GM19025 (cell line): ENCODE data around the gene RSPRY1.
"Not testable (repeated sequence)": the region's sequence is repeated elsewhere in the genome, so short reads cannot be mapped to it uniquely, and the experiment has no call there.

Experiments
- ATAC-seq: cut with Tn5 transposase; IDR thresholded peaks from one replicate; pipeline ENCODE4 v1.9.1; 2021; ENCODE audit warnings: mild to moderate bottlenecking, low read depth, moderate library complexity; ENCODE audit not compliant: unreplicated experiment

RSPRY1 gene

DNA sequence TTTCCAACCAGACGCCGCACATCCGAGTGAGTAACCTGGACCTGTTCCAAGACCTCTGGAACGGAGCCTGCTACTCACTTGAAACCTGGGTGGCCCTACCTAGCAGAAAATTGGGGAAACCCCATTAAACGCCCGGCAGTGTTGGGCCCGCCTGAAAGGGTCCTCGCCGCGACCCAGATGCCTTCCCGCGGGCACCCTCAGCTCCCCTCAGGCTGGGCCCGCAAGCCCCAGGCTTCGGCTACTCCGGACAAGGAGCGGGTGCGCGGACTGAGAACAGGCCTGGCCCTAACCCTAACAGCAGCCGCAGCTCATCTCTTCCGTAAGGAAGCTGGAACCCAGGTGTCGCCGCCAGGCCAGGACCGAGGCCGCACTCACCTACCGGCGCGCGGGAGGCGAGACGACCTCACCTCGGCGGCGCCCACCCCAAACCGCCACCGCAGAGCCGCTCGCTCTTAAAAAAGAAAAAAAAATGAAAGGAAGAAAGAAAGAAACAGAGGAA is 634 bp upstream of the RSPRY1 start:
- peak; percentile 33 for ATAC-seq

DNA sequence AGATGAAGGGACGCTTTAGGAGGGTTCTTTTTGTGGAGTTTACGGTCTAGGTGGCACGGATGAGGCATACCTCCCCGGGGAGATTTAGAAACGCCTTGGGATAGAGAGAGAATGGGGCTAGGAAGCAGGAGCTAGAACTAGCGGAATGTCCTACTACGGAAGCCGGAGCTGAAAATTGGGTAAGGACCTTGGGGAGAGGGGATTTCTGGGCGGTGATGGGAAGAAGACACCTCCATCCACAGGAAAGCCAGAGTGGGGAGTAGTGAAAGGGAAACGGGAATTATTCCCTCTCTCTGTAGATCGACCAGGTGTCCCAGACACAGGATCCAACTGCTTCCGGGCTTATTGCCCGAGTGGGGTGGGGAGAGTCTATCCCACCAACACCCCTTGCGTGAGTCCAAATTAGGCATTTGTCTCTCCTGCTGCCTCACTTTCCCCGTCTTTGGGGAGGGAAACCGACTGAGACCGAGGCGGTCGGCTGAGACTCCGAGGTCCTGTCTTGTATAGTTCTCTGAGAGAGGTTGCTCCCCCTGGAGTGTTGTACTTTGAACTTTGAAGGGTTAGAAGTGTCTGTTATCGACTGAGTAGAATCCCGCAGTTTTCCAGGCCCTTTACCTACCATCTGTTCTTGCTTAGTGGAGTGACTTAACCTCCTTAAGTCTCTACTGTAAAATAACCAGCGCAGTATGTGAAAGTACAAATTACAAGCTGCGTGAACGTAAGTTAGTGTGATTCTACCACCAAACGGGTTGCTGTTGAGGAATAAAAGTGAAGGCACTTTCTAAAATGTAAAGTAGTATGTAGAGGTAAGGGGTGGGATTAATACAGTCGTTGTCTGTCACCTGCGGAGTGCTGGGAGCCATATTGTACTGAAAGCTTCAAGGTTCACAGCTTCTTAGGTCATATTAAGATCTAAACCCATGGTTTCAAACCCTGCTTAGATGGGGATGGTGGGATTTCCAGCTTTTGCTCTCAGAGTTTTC is 1.0 kb downstream of the RSPRY1 start:
- no peak for ATAC-seq

DNA sequence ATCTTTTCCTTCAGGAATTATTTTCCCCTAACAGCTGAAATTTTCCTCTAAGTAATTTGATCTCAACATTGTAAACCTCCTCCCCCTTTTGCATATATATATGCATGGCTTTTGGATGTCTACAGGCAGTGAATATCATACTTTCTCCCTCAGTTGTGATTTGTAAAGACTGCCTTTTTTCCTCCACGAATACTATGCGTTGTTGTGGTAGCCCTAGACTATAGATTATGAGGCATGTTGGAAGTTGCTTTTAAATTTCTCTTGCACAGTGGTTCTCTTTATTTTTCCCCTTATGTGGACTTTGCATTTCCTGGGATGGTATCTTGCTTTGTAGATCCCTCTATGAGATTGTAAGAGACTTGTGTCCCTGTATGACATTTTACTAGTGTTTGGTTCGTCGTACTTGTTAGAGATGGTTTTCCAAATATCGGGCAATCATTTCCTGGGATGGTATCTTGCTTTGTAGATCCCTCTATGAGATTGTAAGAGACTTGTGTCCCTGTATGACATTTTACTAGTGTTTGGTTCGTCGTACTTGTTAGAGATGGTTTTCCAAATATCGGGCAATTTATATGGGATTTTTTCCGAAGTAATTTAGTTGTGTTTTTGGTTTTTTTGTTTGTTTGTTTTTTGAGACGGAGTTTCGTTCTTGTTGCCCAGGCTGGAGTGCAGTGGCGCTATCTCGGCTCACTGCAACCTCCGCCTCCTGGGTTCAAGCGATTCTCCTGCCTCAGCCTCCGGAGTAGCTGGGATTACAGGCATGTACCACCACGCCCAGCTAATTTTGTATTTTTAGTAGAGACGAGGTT is 2.0 kb downstream of the RSPRY1 start:
- not testable (repeated sequence) for ATAC-seq

DNA sequence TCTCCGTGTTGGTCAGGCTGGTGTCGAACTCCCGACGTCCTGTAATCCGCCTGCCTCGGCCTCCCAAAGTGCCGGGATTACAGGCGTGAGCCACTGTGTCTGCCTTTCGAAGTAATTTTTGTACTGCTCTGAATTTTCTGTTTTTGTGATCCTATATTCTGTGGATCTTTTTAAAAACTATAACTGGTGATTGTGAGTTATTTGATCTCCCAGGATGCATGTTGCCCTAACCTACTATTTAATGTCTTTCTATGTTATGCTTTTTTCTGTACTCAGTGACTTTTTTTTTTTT is 2.5 kb downstream of the RSPRY1 start:
- no peak for ATAC-seq

GRCh38 chr16:57189527-57189926 is 3.4 kb downstream of the RSPRY1 start:
- not testable (repeated sequence) for ATAC-seq

- ATAC-seq = no peak
These were observed 4.0 kb downstream of the RSPRY1 start for GRCh38 chr16:57190136-57190535.

- no peak for ATAC-seq
These were observed 5.0 kb downstream of the RSPRY1 start for GRCh38 chr16:57191056-57191571.

DNA sequence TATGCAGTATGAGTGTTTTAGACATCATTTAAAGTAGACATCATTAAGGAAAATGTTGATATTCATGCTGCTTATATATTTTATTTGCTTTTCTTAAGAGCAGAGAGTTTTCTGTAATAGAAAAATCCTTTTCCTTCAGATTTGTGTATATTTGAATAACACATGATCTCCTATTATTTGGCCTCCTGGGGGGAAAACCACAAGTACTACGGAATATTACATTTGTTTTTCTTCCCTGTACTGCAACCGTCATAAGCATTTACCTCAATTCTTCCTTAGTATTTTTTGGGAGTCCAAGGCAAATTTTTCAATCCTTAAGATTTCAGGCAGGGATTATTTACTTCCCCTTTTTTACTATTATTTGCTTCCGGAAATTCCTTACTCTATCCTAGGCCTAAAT is 6.0 kb downstream of the RSPRY1 start:
- ATAC-seq = no peak

DNA sequence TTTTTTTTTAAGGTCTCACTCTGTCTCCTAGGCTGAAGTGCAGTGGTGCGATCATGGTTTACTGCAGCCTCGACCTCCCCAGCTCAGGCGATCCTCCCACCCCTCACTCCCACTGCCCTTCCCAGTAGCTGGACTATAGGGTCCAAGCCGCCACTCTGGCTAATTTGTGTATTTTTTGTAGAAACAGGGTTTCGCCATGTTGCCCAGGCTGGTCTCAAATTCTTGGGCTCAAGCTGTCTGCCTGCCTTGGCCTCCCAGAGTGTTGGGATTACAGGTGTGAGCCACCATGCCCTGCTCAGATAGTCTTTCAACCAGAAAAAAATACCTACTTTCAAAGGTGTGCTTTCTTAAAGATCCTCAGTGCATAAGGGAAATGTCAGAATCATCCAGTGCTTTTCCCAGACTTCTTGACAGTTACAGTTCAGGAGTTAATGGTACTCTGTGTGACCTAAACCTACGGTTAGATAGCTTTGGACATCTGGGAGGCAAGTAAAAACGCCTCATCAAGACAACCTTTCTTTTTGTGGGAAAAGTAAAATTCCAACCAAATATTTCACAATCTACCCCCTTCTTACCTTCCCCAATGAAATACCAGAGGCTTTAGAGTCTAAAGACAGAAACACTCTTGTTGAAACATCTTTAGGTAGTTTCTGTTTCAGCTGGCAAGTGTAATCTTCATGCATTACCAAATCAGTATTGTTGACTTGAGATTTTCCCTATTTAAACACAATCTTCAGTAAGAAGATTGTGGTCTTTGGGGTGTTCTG is 6.8 kb downstream of the RSPRY1 start:
- ATAC-seq = no peak

DNA sequence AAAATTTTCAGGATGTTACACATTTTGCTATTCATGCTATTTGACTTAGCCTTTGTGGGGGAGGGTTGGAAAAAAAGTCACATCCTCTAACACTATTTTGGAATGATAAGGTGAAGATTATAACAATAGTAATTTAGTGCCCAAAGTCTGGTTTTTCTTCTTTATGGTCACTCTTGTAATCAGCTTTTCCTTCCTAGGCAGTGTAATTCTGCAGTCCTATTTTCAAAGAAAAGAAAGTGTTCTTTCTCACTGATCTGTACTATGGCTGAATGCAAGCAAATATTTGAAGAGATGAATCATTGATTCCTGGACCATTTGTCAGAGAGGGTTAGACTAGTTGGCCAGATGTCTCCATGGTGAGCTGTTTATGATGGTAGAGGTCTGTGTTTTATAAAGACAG is 8.4 kb downstream of the RSPRY1 start:
- no peak for ATAC-seq

- ATAC-seq = no peak
These were observed 10.2 kb downstream of the RSPRY1 start for GRCh38 chr16:57196286-57196685.

- ATAC-seq = no peak
These were observed 10.6 kb downstream of the RSPRY1 start for GRCh38 chr16:57196753-57197152.

- not testable (repeated sequence) for ATAC-seq
These were observed 14.2 kb downstream of the RSPRY1 start for GRCh38 chr16:57200321-57200720.

DNA sequence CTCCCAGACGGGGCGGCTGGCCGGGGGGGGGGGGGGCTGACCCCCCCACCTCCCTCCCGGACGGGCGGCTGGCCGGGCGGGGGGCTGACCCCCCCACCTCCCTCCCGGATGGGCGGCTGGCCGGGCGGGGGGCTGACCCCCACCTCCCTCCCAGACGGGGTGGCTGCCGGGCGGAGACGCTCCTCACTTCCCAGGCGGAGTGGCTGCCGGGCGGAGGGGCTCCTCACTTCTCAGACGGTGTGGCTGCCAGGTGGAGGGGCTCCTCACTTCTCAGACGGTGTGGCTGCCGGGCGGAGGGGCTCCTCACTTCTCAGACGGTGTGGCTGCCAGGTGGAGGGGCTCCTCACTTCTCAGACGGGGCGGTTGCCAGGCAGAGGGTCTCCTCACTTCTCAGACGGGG is 14.8 kb downstream of the RSPRY1 start:
- ATAC-seq = not testable (repeated sequence)

GRCh38 chr16:57202095-57202886 is 16.2 kb downstream of the RSPRY1 start:
- ATAC-seq = no peak

- ATAC-seq = no peak
These were observed 17.3 kb downstream of the RSPRY1 start for GRCh38 chr16:57203451-57203850.

DNA sequence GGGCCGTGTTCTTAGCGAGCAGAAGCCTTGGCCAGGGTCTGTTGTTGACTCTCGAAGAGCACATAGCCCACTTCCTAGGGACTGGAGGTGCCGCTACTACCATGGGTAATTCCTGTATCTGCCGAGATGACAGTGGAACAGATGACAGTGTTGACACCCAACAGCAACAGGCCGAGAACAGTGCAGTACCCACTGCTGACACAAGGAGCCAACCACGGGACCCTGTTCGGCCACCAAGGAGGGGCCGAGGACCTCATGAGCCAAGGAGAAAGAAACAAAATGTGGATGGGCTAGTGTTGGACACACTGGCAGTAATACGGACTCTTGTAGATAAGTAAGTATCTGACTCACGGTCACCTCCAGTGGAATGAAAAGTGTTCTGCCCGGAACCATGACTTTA is 18.5 kb downstream of the RSPRY1 start:
- ATAC-seq = no peak

GRCh38 chr16:57208926-57209325 is 22.8 kb downstream of the RSPRY1 start:
- ATAC-seq = no peak

DNA sequence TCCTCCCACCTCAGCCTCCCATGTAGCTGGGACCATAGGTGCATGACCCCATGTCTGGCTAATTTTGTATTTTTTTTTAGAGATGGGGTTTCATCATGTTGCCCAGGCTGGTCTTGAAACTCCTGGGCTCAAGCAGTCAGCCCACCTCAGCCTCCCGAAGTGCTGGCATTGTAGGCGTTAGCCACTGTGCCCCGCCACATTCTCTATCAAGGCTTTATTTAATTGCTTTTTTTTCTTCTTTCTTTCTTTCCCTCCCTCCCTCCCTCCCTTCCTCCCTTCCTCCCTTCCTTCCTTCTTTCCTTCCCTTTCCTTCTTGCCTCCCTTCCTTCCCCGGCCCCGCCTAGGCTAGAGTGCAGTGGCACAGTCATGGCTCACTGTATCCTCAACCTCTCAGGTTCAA is 23.7 kb downstream of the RSPRY1 start:
- no peak for ATAC-seq

DNA sequence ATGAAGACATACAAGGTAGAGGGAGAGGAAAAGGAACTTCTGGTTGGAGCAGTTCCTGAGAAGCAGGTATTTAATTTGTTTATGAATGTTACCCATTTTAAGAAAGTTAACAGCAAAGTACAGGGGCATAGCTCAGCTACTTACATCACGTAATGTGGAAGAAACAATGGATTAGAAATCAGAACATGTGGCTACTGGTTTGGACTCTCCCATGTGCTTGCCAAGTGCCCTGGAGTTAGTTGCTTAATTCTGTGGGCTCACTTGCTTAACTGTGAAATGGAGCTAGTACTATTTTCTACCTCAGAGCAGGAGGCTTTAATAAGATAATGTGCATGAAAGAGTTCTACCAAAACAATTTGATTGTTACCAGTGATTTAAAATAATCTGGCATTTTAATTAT is 27.3 kb downstream of the RSPRY1 start:
- ATAC-seq = no peak
